Left ventricle myocardium superior (tissue), 1 donor: ENCODE results near the gene P2RY11. TPM values are rescaled to one million over a fixed set of nuclear protein-coding genes. Genes with fewer than 3 reads are reported as not detected.

Source experiments
- ATAC-seq: fragments of 200-7000 bp; cut with Tn5 transposase; one replicate; pipeline ENCODE4 v1.9.1; 2020; ENCODE audit warnings: mild to moderate bottlenecking, moderate library complexity
- DNase-seq: peaks from one replicate; pipeline ENCODE4 v3.0.0-alpha.2; 2020
- intact Hi-C: fragments of 100-400 bp; cut with micrococcal nuclease; formaldehyde crosslinking; loops from one replicate; pipeline ENCODE4 v1.11.0; 2022
- long read RNA-seq: library from polyadenylated mRNA; unstranded; transcript quantifications from one replicate; pipeline ENCODE4 v2.0.0, GENCODE V29; 2021
- total RNA-seq: library from RNA; stranded (reverse); fragmentation: NEBNext Ultra II Directional; extraction: Animal tissue kit (Norgen Biotek cat#: 25700); gene quantifications from one replicate; pipeline ENCODE4 v1.2.1, GENCODE V29; 2021
- donor health status: DM: no; HTN: yes; CAD: no; lungs with severe emphysema.

The P2RY11 gene
- total RNA-seq = 4.2 TPM
- long read RNA-seq, partial matches to known transcripts = 0 of 1 reads
- long read RNA-seq, other reads (novel, unspliced or antisense) = 1 of 1 reads

DNA sequence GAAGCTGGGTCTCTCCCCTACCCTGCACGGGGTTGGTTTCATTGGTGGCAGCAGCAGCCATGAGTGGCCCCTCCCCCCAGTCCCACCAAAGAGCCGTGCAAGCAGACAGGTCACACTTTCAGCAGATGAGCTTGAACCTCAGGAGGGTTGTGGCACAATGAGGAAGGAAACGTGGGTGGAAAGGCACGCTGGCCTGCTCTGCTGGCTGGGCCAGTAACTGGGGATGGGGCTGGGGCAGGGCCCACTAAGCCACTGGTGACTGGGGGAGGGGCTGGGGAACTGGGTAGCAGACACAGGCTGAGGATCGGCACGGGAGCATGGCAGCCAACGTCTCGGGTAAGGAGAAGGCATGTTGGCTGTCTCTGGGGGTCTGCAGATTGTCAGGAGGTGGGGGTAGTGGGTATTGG, at the start of gene P2RY11:
Gene P2RY11, plus strand, starts transcription at position 289 of the 407 bp plus-strand sequence. Its CDS starts 29 bp downstream, at position 318.
- intact Hi-C loops = no loop called here
- no peak for ATAC-seq
- no peak for DNase-seq

DNA sequence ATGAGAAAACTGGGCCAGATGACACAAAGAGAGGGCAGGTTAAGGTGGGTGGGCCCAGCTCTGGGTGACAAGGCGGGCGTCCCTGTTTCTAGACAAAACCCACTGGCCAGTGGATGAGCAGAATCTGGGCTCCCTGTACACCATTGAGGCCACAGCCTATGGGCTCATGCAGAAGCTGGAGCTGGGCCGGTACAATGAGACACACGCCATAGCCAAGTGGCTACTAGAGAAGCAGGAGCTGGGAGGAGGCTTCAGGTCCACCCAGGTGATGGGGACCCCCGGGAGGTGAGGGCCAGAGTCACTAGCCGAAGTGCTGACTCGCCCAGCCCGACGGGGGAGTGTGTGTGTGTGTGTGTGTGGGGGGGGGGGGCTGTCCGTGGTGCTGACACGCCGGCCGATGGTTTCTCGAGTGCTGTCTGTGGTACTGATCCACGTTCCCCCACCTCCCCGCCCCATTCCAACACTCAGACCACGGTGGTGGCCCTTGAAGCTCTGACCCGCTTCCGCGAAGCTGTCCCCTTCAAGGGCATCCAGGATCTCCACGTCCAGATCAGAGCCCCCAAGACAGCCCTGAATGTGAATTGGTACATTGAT, 49.7 kb upstream of the P2RY11 start:
- ATAC-seq = no peak
- no peak for DNase-seq
- intact Hi-C loops = no loop called here

GRCh38 chr19:10068205-10068604, 43.3 kb upstream of the P2RY11 start:
- ATAC-seq = no peak
- intact Hi-C loops = no loop called here
- no peak for DNase-seq

- DNase-seq (no peak), ATAC-seq (no peak)
- intact Hi-C loops = no loop called here
Observed at GRCh38 chr19:10069046-10069445, 42.4 kb upstream of the P2RY11 start.

- DNase-seq (no peak), ATAC-seq (no peak)
- intact Hi-C loops = no loop called here
Observed at GRCh38 chr19:10070730-10071446, 40.6 kb upstream of the P2RY11 start.

- intact Hi-C loops = no loop called here
- no peak for ATAC-seq
- DNase-seq = no peak
Observed at GRCh38 chr19:10074153-10074552, 37.3 kb upstream of the P2RY11 start.

DNA sequence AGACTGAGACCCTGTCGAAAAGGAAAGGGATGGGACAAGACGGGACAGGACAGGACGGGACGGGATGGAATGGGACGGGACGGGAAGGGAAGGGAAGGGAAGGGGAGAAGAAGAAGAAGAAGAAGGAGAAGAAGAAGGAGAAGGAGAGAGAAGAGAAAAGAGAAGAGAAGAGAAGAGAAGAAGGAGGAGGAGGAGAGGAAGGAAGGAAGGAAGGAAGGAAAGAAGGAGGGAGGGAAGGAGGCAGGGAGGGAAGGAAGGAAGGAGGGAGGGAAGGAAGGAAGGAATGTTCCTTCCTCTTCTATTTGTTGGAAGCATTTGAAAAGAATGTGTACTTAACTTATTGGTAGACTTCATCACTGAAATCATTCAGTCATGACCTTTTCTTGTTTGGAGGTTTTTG, 35.0 kb upstream of the P2RY11 start:
- no peak for ATAC-seq
- DNase-seq = no peak
- intact Hi-C loops = no loop called here

- ATAC-seq (no peak), DNase-seq (no peak)
- intact Hi-C loops = no loop called here
Observed at GRCh38 chr19:10078329-10078728, 33.2 kb upstream of the P2RY11 start.

GRCh38 chr19:10079031-10079453, 32.5 kb upstream of the P2RY11 start:
- ATAC-seq = no peak
- intact Hi-C loops = no loop called here
- DNase-seq = no peak

DNA sequence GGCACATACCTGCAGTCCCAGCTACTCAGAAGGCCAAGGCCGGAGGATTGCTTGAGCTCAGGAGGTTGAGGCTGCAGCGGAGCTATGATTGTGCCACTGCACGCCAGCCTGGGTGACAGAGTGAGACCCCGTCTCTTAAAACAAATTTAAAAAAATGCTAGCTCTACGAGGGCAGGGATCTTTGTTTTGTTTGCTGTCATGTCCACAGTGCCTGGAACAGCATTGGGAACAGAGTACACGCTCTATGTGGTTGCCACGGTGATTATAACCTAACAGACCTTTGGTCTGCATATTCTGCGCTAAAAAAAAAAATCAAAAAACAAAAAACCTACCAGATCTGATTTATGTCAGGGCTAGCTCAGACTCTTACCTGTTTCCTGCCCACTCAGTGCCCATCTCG, 27.6 kb upstream of the P2RY11 start:
- no peak for ATAC-seq
- no peak for DNase-seq
- intact Hi-C loops = no loop called here

DNA sequence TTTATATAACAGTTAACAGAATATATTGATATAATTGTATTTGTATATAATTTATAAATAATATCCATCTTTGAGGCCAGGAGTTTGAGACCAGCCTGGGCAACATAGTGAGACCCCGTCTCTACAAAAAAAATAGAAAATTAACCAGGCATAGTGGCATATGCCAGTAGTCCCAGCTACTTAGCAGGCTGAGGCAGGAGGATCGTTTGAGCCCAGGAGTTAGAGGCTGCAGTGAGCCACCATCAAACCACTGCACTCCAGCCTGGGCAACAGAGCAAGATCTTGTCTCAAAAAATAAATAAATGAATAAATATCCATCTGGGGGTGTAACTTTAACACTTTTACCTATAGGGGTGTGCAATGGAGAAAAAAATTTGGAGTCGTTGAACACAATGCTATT, 26.7 kb upstream of the P2RY11 start:
- intact Hi-C loops = no loop called here
- ATAC-seq (no peak), DNase-seq (no peak)

- DNase-seq = peak; percentile 87
- intact Hi-C loops = no loop called here
- ATAC-seq = peak; percentile 96
Observed at GRCh38 chr19:10085641-10086590, 25.6 kb upstream of the P2RY11 start, which contains the start of gene SHFL. TSS of gene SHFL (plus strand) at chr19:10086317. CDS start at chr19:10086428, 111 bp downstream.

DNA sequence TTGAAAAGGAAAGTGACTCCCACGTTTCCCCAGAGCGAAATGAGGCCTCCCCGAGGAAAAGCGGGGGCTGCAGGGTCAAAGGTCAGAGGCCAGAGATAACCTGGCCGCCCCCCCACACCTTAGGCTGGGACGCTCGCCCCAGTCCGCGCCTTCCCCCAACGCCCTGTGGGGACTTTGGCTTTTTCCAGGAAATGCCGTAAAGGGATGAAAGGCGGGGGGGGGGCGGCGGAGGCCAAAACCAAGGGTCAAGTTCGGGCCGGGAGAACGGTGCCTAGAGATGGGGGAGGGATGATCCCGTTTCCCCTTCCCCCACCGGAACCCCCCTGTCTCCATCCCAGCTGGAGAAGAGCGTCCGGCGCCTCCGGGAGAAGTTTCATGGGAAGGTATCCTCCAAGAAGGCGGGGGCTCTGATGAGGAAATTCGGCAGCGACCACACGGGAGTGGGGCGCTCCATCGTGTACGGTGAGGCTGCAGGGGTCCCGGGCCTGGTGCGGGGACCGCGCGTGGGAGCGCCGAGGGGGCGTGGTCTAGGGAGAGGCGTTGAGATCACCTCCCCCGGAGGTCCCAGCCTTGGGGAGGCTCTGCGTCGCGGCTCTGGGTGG, 24.8 kb upstream of the P2RY11 start:
- intact Hi-C loops = no loop called here
- no peak for DNase-seq
- ATAC-seq = peak; percentile 32

GRCh38 chr19:10087296-10088061, 24.0 kb upstream of the P2RY11 start:
- DNase-seq (no peak), ATAC-seq (no peak)
- intact Hi-C loops = no loop called here

DNA sequence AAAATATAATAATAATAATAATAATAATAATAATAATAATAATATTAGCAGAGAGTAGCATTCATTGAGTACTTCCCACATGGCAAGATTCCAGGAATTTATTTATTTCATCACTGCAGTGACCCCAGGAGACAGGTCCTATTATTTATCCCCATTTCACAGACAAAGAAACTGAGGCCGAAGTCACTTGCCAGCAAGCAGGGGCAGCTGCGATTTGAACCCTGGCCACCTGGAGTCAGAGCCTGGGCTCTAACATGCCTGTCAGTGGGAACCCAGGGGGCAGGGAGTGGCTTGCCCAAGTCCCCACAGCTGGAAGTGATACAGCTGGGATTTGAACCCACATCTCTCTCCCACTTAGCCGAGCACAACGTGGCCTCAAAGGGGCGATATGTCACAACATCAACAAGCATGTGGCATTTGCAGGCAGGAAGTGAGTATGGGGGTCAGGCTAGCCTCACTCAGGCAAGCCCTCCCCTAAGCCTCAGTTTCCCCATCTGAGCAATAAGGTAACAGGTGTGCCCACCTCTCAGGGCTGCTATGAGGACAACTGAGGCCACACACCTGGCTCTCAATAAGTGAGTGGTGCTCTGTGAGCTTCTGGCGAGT, 22.4 kb upstream of the P2RY11 start:
- intact Hi-C loops = no loop called here
- DNase-seq = no peak
- no peak for ATAC-seq

GRCh38 chr19:10089801-10090375, 21.6 kb upstream of the P2RY11 start:
- no peak for ATAC-seq
- intact Hi-C loops = no loop called here
- DNase-seq = no peak

DNA sequence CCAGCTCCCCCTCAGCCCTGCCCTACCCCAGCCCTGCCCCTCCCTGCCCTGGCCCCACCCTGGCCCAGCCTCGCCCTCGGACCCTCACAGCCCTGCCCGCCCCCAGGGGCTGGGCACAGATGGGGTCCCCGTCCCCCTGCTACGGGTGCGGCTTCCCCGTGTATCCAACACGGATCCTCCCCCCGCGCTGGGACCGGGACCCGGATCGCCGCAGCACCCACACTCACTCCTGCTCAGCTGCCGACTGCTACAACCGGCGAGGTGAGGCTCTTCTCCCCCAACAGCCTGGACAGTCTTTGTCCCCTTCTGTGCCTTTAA, 20.2 kb upstream of the P2RY11 start:
- intact Hi-C loops = no loop called here
- ATAC-seq = no peak
- no peak for DNase-seq
